ENCODE measurements around the gene SP2. TPM values are rescaled to one million over a fixed set of nuclear protein-coding genes. Genes with fewer than 3 reads are reported as not detected.
A peak's percentile ranks its signal among the peaks of the same experiment; 100 is the strongest.

The SP2 gene
- total RNA-seq, 1 donor from 2014 or later, result 198 TPM

DNA sequence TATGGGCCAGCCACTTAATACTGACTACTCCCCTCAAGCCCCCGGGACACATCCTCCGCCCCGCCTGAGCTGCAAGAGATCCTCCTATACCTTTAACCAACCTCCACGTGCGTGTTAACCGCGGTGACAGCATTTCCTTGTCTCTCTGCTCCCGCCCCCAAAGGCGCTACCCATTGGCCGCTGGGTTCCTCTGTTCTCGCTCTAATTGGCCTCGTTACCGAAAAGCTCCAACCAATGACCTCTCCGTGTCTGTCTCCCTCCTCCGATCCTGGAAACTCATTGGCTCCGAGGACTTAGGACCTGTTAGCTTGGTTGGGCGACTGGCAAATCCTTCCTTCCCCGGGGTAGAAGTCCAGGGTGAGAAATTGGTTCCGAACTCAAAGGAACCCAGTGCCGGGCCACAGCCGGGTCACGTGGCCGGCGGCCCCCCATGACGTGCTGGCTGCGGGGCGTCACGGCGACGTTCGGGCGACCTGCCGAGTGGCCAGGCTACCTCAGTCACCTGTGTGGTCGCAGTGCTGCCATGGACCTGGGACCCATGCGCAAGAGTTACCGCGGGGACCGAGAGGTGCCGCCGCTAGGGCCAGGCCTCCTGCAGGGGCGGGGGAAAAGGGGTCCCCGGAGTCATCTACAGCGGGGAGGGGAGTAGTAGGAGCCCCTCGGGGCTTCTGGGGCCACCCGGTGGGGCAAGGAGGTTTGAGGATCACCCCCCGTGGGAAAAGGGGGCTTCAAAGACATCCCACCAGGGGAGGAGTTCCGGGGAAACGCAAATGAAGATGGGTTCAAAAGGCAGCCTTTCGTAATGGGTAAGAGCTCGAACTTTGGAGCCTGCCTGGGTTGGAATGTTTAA, 45.4 kb downstream of the SP2 start, which contains the start of gene PNPO:
TSS of gene PNPO (plus strand) at position 326 of the 850 bp plus-strand sequence. CDS start at position 431, 105 bp downstream.
- Histone ChIP-seq H3K9me3 (no peaks in the 10 kb centered on the region), H3K4me3 (peak within 1 kb of the TSS; percentile 93 to 96), H3K4me1 (peaks cover 7 to 12% of the 10 kb centered on the region in 2 donors), H3K27ac (peak within 1 kb of the TSS; percentile 69 to 84), H3K27me3 (no peaks in the 10 kb centered on the region), H3K36me3 (peaks cover 0 to 13% of the 10 kb centered on the region in 2 donors)
- TF ChIP-seq, protein P1, sequence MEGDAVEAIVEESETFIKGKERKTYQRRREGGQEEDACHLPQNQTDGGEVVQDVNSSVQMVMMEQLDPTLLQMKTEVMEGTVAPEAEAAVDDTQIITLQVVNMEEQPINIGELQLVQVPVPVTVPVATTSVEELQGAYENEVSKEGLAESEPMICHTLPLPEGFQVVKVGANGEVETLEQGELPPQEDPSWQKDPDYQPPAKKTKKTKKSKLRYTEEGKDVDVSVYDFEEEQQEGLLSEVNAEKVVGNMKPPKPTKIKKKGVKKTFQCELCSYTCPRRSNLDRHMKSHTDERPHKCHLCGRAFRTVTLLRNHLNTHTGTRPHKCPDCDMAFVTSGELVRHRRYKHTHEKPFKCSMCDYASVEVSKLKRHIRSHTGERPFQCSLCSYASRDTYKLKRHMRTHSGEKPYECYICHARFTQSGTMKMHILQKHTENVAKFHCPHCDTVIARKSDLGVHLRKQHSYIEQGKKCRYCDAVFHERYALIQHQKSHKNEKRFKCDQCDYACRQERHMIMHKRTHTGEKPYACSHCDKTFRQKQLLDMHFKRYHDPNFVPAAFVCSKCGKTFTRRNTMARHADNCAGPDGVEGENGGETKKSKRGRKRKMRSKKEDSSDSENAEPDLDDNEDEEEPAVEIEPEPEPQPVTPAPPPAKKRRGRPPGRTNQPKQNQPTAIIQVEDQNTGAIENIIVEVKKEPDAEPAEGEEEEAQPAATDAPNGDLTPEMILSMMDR (IDR thresholded peaks at IDR 0.05), result peak in 1 of 3 experiments; percentile 4
- intact Hi-C loops (cut with DNase I), result loop anchor here (1.0 to 10.0 kb wide), 4 partner anchors 29 to 163 kb away; partner anchors contain the start of genes CBX1, SCRN2, SNX11 and SP2
- DNase-seq (ENCODE audit: low spot score in 2 of 2), result peak; percentile 94 to 98

DNA sequence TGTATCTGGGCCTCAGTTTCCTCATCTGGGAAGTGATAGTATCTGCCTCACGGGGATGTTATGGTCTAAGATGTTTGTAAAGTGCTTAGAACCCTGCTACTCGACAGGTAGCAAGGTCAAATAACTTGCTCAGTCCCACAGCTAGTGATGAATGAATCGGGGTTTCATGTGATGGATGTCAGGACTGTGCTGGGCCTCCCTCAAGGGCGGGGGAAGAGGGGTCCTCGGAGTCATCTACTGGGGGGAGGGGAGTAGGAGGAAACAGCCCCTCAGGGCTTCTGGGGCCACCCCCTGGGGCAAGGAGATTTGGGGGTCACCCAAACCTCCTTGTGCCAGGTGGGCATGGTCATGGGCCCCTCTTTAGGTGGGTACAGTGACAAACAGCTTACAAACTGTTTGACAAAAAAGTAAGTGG, 46.1 kb downstream of the SP2 start:
- peak overlapping the region; percentile 93 to 96 for H3K4me3 ChIP-seq
- no peaks in the 10 kb centered on the region for H3K27me3 ChIP-seq
- H3K9me3 ChIP-seq, result no peaks in the 10 kb centered on the region
- H3K27ac ChIP-seq, result peak overlapping the region; percentile 69 to 84
- DNase-seq (ENCODE audit: low spot score in 2 of 2), result no peak
- peaks cover 7 to 12% of the 10 kb centered on the region in 2 donors for H3K4me1 ChIP-seq
- intact Hi-C loops (cut with DNase I), result loop anchor here (5.0 to 10.0 kb wide), 2 partner anchors 100 to 163 kb away; partner anchors contain the start of genes CBX1, SCRN2 and SNX11
- peaks cover 0 to 14% of the 10 kb centered on the region in 2 donors for H3K36me3 ChIP-seq
- TF ChIP-seq, protein P1 (IDR thresholded peaks at IDR 0.05), result no peak

DNA sequence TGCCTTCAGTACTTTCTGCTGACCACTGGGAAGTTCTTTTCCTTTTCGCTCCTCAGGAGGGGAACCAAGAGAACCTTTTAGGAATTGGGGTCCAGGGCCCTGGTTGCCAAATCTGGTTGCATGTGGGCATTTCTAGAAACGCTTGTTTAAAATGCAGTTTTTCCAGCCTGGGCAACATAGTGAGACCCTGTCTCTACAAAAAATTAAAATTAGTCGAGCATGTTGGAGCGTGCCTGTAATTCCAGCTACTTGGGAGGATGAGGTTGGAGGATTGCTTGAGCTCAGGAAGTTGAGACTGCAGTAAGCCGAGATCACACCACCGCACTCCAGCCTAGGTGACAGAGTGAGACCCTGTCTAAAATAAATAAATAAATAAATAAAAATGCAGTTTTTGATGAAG, 46.5 kb downstream of the SP2 start:
- DNase-seq (ENCODE audit: low spot score in 2 of 2), result no peak
- H3K27ac ChIP-seq, result no peak overlapping the region
- H3K9me3 ChIP-seq, result no peaks in the 10 kb centered on the region
- intact Hi-C loops (cut with DNase I), result loop anchor here (5.0 to 10.0 kb wide), 2 partner anchors 100 to 162 kb away; partner anchors contain the start of genes CBX1, SCRN2 and SNX11
- H3K4me3 ChIP-seq, result peak overlapping the region; percentile 93 to 96
- H3K36me3 ChIP-seq, result peaks cover 0 to 14% of the 10 kb centered on the region in 2 donors
- H3K27me3 ChIP-seq, result no peaks in the 10 kb centered on the region
- H3K4me1 ChIP-seq, result peaks cover 7 to 12% of the 10 kb centered on the region in 2 donors
- TF ChIP-seq, protein P1 (IDR thresholded peaks at IDR 0.05), result no peak

DNA sequence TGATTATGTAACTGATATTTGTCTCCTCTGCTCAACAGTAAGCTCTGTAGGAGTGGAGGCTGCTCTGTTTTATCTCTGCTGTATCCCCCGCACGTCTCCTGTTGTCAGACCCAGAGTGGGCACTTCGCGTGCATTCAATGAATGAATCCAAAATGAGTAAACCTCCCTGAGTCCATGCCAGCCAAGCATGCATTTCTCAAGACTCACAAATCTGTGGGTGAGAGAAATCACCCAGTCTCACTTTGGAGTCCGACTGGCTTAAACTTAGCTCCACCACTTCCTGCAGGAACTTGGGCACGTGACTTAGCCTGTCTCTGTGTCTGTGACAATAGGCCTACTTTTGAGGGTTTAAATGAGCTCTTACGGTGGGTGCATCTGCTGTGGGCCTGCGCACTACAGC, 49.0 kb downstream of the SP2 start:
- peaks cover 10 to 21% of the 10 kb centered on the region in 2 donors for H3K4me1 ChIP-seq

More for the DNA sequence above, 49.0 kb downstream of the SP2 start:
- DNase-seq (ENCODE audit: low spot score in 2 of 2), result no peak
- TF ChIP-seq, protein P1 (IDR thresholded peaks at IDR 0.05), result no peak
- Histone ChIP-seq H3K4me3 (no peak overlapping the region), H3K27ac (peak overlapping the region; percentile 40 to 63), H3K9me3 (no peaks in the 10 kb centered on the region), H3K36me3 (peaks cover 0 to 24% of the 10 kb centered on the region in 2 donors), H3K27me3 (no peaks in the 10 kb centered on the region)
- intact Hi-C loops (cut with DNase I), result loop anchor here (10.0 kb wide), 1 partner anchor 160 kb away; the partner anchor contains the start of genes CBX1 and SNX11

All from ascending aorta (tissue), 2 donors.